Kidney epithelial cell (primary cell): ENCODE measurements around the gene MATCAP1. TPM values are rescaled to one million over a fixed set of nuclear protein-coding genes. Genes with fewer than 3 reads are reported as not detected.

Source experiments
- DNase-seq: peaks from one replicate; pipeline ENCODE4 v3.0.0-alpha.2; 2010; ENCODE audit warnings: low read depth
- H3K27me3 ChIP-seq: 2 replicates; pipeline ENCODE4 v1.6.0; 2011; ENCODE audit warnings: low read length; ENCODE audit not compliant: control insufficient read depth, insufficient read depth
- H3K36me3 ChIP-seq: 2 replicates; pipeline ENCODE4 v1.5.1; 2011; ENCODE audit warnings: low read length; ENCODE audit not compliant: control insufficient read depth, insufficient read depth
- H3K4me3 ChIP-seq: 2 replicates; pipeline ENCODE4 v1.5.1; 2011; ENCODE audit warnings: low read depth, mild to moderate bottlenecking, control low read depth, low read length
- total RNA-seq: library from RNA; depleted of rRNA; stranded (reverse); fragments of >200 nt; gene quantifications from 2 replicates; pipeline ENCODE4 v1.2.3, GENCODE V29; 2015
- TF ChIP-seq, protein P1 (sequence below): IDR thresholded peaks from 2 replicates; pipeline ENCODE4 v1.5.1; 2011; ENCODE audit warnings: mild to moderate bottlenecking, moderate library complexity, low read length, control low read depth, inconsistent platforms; ENCODE audit not compliant: insufficient read depth, poor library complexity, severe bottlenecking

Gene MATCAP1
- total RNA-seq, 1 donor from 2014 or later = 10.8 TPM

DNA sequence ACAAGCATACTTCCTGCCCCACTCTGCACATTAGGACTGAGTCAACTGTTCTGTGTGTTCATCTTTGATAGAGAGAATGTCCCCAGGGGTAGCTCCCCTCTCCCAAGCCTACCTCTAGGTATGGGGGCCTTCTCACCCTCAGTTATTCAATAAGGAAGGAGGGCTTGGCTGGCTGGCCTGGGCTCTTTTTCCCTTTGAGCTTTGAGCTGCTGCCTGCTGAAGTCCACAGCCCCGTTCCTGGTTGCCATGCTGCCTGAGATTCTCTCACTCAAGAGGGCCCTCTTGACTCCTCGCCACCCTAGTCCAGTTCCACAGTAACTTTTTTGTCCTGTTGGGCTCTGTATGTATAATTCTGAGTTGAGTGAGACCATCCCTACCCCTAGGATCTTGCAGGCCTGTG is 38.0 kb downstream of the MATCAP1 start:
- H3K4me3 ChIP-seq = no peak overlapping the region
- no peak for DNase-seq
- H3K36me3 ChIP-seq = peaks cover 4% of the 10 kb centered on the region
- peaks cover 17% of the 10 kb centered on the region for H3K27me3 ChIP-seq
- TF ChIP-seq, protein P1, sequence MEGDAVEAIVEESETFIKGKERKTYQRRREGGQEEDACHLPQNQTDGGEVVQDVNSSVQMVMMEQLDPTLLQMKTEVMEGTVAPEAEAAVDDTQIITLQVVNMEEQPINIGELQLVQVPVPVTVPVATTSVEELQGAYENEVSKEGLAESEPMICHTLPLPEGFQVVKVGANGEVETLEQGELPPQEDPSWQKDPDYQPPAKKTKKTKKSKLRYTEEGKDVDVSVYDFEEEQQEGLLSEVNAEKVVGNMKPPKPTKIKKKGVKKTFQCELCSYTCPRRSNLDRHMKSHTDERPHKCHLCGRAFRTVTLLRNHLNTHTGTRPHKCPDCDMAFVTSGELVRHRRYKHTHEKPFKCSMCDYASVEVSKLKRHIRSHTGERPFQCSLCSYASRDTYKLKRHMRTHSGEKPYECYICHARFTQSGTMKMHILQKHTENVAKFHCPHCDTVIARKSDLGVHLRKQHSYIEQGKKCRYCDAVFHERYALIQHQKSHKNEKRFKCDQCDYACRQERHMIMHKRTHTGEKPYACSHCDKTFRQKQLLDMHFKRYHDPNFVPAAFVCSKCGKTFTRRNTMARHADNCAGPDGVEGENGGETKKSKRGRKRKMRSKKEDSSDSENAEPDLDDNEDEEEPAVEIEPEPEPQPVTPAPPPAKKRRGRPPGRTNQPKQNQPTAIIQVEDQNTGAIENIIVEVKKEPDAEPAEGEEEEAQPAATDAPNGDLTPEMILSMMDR = no peak

DNA sequence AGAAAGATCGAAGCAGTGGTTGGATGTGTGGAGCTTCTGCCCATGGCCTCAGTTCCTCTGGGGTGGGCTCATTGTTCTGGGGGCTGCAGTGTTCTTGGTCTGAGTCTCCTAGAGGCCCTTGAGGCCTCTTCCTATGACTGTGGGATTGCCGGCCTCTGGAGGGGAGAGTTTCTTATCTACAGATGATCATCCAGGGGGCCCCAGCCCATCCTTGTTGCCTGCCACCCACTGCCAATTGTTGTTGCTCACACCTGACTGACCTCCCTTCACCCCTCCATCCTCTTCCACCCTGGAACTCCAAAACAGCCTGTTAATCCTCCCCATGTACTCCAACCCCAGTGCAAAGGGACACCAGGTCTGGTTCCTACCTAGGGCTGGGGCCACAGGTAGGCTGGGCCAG is 38.8 kb downstream of the MATCAP1 start:
- H3K36me3 ChIP-seq = peaks cover 4% of the 10 kb centered on the region

DNA sequence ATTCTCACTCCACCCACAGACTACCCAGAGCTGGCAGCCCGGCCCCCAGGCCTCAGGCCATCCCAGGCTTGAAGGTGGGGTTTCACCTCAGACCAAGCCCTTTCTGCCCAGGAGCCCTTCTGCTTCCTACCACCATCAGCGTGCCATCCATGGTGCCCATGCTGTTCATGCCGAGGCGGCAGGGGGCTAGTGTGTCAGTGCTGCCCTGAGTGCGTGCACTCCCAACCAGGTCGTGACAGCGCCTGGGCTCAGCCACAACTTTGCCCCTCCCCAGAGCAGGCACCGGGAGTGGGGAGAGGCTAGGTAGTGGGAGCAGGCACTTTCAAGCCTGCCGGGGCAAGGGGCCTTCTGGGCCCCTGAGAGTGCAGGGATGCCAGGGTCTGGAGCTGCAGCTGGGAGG is 41.4 kb downstream of the MATCAP1 start:
- Histone ChIP-seq H3K4me3 (no peak overlapping the region), H3K27me3 (no peaks in the 10 kb centered on the region), H3K36me3 (peaks cover 3% of the 10 kb centered on the region)
- TF ChIP-seq, protein P1 = no peak
- DNase-seq = no peak

More for the DNA sequence above, 38.8 kb downstream of the MATCAP1 start:
- H3K27me3 ChIP-seq = peaks cover 9% of the 10 kb centered on the region
- TF ChIP-seq, protein P1 = no peak
- no peak overlapping the region for H3K4me3 ChIP-seq
- no peak for DNase-seq

DNA sequence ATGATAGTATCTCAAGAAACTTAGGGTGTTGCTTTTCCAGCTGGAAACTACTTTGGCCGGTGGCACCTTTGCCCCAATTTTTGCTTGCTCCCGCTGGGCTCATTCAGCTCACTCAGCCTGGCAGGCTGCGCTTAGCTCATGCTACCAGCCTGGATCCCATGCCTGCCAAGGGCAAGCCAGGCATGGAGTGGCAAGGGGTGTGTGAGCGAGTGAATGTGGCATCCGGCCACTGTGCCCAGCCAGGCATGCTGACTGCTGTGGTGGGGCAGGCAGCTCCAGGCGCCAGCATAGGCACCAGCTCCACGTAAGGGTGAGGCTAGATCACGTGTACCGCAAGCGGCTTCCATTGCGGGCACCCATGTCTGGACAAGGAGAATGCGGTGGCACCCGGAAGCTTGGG is 42.4 kb downstream of the MATCAP1 start:
- TF ChIP-seq, protein P1 = no peak
- no peak for DNase-seq
- Histone ChIP-seq H3K36me3 (peaks cover 1% of the 10 kb centered on the region), H3K27me3 (no peaks in the 10 kb centered on the region), H3K4me3 (no peak overlapping the region)

DNA sequence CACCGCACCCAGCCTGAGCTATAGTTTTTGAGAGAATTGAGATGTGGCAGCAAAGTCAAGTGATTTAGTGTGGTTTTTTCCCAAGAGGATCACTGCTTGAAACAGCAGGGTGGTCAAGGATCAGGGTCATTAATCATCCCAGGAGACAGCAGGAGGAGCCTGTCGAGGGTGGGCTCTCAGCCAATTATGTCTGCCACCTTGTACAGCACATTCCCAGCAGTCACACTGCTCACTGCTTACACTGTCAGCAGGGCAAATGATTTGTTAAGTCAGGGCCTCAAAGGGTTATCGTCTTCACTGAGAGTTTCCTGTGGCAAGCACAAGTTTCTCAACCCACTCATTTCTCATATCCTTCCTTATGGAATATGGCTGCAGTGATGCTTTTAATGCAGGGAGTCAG is 46.2 kb downstream of the MATCAP1 start:
- no peak for DNase-seq

DNA sequence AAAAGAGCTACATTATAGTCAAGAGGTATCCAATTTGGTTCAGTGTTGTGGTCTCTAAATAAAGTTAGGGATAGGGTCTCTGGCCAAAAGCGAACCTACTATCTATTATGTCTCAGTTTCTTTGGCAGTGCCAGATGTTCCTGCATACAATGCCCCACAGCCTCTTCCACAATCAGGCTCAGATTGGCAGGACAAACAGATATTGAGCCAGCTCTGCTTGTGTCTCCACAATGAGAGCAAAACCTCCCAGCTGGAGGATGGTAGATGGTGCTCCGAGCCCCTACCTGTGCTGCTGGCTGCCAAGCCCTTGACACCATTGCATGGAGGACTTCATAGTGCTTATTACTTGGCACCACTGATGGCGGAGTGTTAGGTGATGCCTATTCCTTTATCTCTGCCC is 54.3 kb downstream of the MATCAP1 start:
- H3K27me3 ChIP-seq = no peaks in the 10 kb centered on the region
- DNase-seq = no peak
- TF ChIP-seq, protein P1 = no peak
- no peaks in the 10 kb centered on the region for H3K36me3 ChIP-seq
- no peak overlapping the region for H3K4me3 ChIP-seq

More for the DNA sequence above, 46.2 kb downstream of the MATCAP1 start:
- H3K36me3 ChIP-seq = no peaks in the 10 kb centered on the region
- no peaks in the 10 kb centered on the region for H3K27me3 ChIP-seq
- TF ChIP-seq, protein P1 = no peak
- H3K4me3 ChIP-seq = no peak overlapping the region
